ENCODE data around the gene SAMHD1. TPM values are rescaled to one million over a fixed set of nuclear protein-coding genes. Genes with fewer than 3 reads are reported as not detected.

The SAMHD1 gene
- total RNA-seq, 1 donor from 2014 or later = 30.8 TPM

- Mint-ChIP-seq H3K9me3 (ENCODE audit: unreplicated experiment) (peaks cover 13% of the 10 kb centered on the region), H3K4me3 (ENCODE audit: unreplicated experiment) (no peak overlapping the region), H3K4me1 (ENCODE audit: low read depth, unreplicated experiment) (peaks cover 42% of the 10 kb centered on the region), H3K36me3 (ENCODE audit: unreplicated experiment) (peaks cover 12% of the 10 kb centered on the region), H3K27ac (ENCODE audit: unreplicated experiment) (peak overlapping the region; percentile 80), H3K27me3 (ENCODE audit: unreplicated experiment) (peaks cover 7% of the 10 kb centered on the region)
- TF ChIP-seq CTCF (IDR thresholded peaks at IDR 0.05; ENCODE audit: partially characterized antibody, unreplicated experiment) = no peak
- no peak for DNase-seq
Measured at GRCh38 chr20:36849333-36850065, 102.0 kb downstream of the SAMHD1 start.

GRCh38 chr20:36848677-36849076, 102.8 kb downstream of the SAMHD1 start:
- peak overlapping the region; percentile 72 for H3K27ac Mint-ChIP-seq (ENCODE audit: unreplicated experiment)
- peaks cover 36% of the 10 kb centered on the region for H3K4me1 Mint-ChIP-seq (ENCODE audit: low read depth, unreplicated experiment)
- H3K27me3 Mint-ChIP-seq (ENCODE audit: unreplicated experiment) = peaks cover 7% of the 10 kb centered on the region
- peak overlapping the region; percentile 47 for H3K4me3 Mint-ChIP-seq (ENCODE audit: unreplicated experiment)
- no peak for TF ChIP-seq CTCF (IDR thresholded peaks at IDR 0.05; ENCODE audit: partially characterized antibody, unreplicated experiment)
- DNase-seq = no peak
- H3K9me3 Mint-ChIP-seq (ENCODE audit: unreplicated experiment) = peaks cover 11% of the 10 kb centered on the region
- H3K36me3 Mint-ChIP-seq (ENCODE audit: unreplicated experiment) = peaks cover 12% of the 10 kb centered on the region

GRCh38 chr20:36848078-36848660, 103.3 kb downstream of the SAMHD1 start:
- Mint-ChIP-seq H3K9me3 (ENCODE audit: unreplicated experiment) (peaks cover 11% of the 10 kb centered on the region), H3K36me3 (ENCODE audit: unreplicated experiment) (peaks cover 12% of the 10 kb centered on the region), H3K4me3 (ENCODE audit: unreplicated experiment) (peak overlapping the region; percentile 34), H3K27me3 (ENCODE audit: unreplicated experiment) (peaks cover 7% of the 10 kb centered on the region), H3K4me1 (ENCODE audit: low read depth, unreplicated experiment) (peaks cover 36% of the 10 kb centered on the region), H3K27ac (ENCODE audit: unreplicated experiment) (peak overlapping the region; percentile 72)
- DNase-seq = no peak
- TF ChIP-seq CTCF (IDR thresholded peaks at IDR 0.05; ENCODE audit: partially characterized antibody, unreplicated experiment) = no peak

- Mint-ChIP-seq H3K36me3 (ENCODE audit: unreplicated experiment) (peaks cover 12% of the 10 kb centered on the region), H3K27me3 (ENCODE audit: unreplicated experiment) (peaks cover 7% of the 10 kb centered on the region), H3K4me1 (ENCODE audit: low read depth, unreplicated experiment) (peaks cover 35% of the 10 kb centered on the region), H3K4me3 (ENCODE audit: unreplicated experiment) (no peak overlapping the region), H3K27ac (ENCODE audit: unreplicated experiment) (peak overlapping the region; percentile 85), H3K9me3 (ENCODE audit: unreplicated experiment) (peaks cover 11% of the 10 kb centered on the region)
- TF ChIP-seq CTCF (IDR thresholded peaks at IDR 0.05; ENCODE audit: partially characterized antibody, unreplicated experiment) = no peak
- DNase-seq = no peak
Measured at GRCh38 chr20:36847710-36848040, 103.8 kb downstream of the SAMHD1 start.
